Adrenal gland (tissue), 12 donors: ENCODE measurements around the gene MBL2. TPM values are rescaled to one million over a fixed set of nuclear protein-coding genes. Genes with fewer than 3 reads are reported as not detected.

Experiments
- DNase-seq, 7 donors: peaks; one replicate each; pipeline ENCODE4 v3.0.0-alpha.2; 2019 to 2020
- H3K27ac ChIP-seq, 5 donors: fragments of 200-600 bp; sonication (generic) in 4 of 5; 1 replicate in 3 of 5; 2 replicates in 2 of 5; pipeline versions ENCODE4 v1.5.1 to v1.8.0; 2016 to 2020; ENCODE audit warnings: mild to moderate bottlenecking in 1 of 5
- H3K27me3 ChIP-seq: fragments of 200-600 bp; 2 replicates; pipeline ENCODE4 v1.8.0; 2021
- H3K36me3 ChIP-seq, 2 donors: fragments of 200-600 bp; replicated peaks in 1 of 2; 1 replicate in 1 of 2; 2 replicates in 1 of 2; pipeline versions ENCODE4 v1.5.1 to v1.8.0; 2018 to 2022
- H3K4me1 ChIP-seq, 2 donors: fragments of 200-600 bp; replicated peaks in 1 of 2; 1 replicate in 1 of 2; 2 replicates in 1 of 2; pipeline versions ENCODE4 v1.5.1 to v1.8.0; 2018 to 2021
- H3K4me3 ChIP-seq, 4 donors: fragments of 200-600 bp; sonication (generic) in 3 of 4; one replicate each; pipeline ENCODE4 v1.5.1; 2016 to 2018
- H3K9me3 ChIP-seq, 3 donors: fragments of 200-600 bp; sonication (generic) in 1 of 3; replicated peaks in 1 of 3; 1 replicate in 2 of 3; 2 replicates in 1 of 3; pipeline versions ENCODE4 v1.5.1 to v1.8.0; 2016 to 2021
- POLR2A ChIP-seq, 2 donors: fragments of 450-650 bp; IDR thresholded peaks; one replicate each; pipeline ENCODE4 v1.6.1; 2017; ENCODE audit warnings: antibody characterized with exemption in 2 of 2, mild to moderate bottlenecking in 2 of 2, moderate library complexity in 1 of 2
- WGBS, 4 donors: extraction: QIAGEN DNeasy Blood & Tissue Kit in 2 of 4; methylation state at CpG; one replicate each; pipeline versions ENCODE4 v1.1.5 to v1.1.7; 2013 to 2017; 5-methylcytosine and 5-hydroxymethylcytosine counted together
- intact Hi-C, 2 donors: fragments of 100-400 bp; cut with DNase I; formaldehyde crosslinking; loops; one replicate each; pipeline versions ENCODE4 v1.14.1 to v1.15.0; 2022 to 2023
- polyA plus RNA-seq, 3 donors: library from polyadenylated mRNA; stranded (reverse); fragments of 200-250 nt in 2 of 3; fragments of 350-450 nt in 1 of 3; fragmentation: Illumina TruSeq in 1 of 3; extraction: RNeasy Lipid Tissue Mini Kit (QIAGEN cat#74804) in 1 of 3; gene quantifications; one replicate each; pipeline ENCODE4 v1.2.3, GENCODE V29; 2013 to 2014
- total RNA-seq, 9 donors: library from RNA; depleted of rRNA in 4 of 9; stranded (reverse); fragments of >200 nt in 4 of 9; fragments of 120-200 nt in 1 of 9; fragmentation: NEBNext Ultra II Directional in 1 of 9; extraction: Animal tissue kit (Norgen Biotek cat#: 25700) in 1 of 9; gene quantifications; one replicate each; pipeline versions ENCODE4 v1.1.0 to v1.2.4, GENCODE V29; 2013 to 2023
- TF ChIP-seq, protein P1 (sequence below), 6 experiments: fragments of 450-650 bp in 4 of 6; fragments of 200-600 bp in 2 of 6; sonication (generic) in 1 of 6; IDR thresholded peaks; 1 replicate in 5 of 6; 2 replicates in 1 of 6; pipeline versions ENCODE4 v1.5.1 to v1.8.0; 2016 to 2021; ENCODE audit warnings: antibody characterized with exemption in 6 of 6, mild to moderate bottlenecking in 2 of 6, moderate library complexity in 1 of 6
- donor health status: healthy with polysubstance abuse.
- donor health status: Bipolar disorder and iron deficiency.
- donor health status: DM: yes; HTN: yes; CAD: no.
- donor health status: DM: no; HTN: no; CAD: no.
- donor health status: DM: no; HTN: no; CAD: no.
- donor health status: DM: yes; HTN: yes; CAD: no.

Gene MBL2
- total and polyA plus RNA-seq, 12 donors, result 0.04 to 3.7 (median 0.07) TPM; not detected in 8

DNA sequence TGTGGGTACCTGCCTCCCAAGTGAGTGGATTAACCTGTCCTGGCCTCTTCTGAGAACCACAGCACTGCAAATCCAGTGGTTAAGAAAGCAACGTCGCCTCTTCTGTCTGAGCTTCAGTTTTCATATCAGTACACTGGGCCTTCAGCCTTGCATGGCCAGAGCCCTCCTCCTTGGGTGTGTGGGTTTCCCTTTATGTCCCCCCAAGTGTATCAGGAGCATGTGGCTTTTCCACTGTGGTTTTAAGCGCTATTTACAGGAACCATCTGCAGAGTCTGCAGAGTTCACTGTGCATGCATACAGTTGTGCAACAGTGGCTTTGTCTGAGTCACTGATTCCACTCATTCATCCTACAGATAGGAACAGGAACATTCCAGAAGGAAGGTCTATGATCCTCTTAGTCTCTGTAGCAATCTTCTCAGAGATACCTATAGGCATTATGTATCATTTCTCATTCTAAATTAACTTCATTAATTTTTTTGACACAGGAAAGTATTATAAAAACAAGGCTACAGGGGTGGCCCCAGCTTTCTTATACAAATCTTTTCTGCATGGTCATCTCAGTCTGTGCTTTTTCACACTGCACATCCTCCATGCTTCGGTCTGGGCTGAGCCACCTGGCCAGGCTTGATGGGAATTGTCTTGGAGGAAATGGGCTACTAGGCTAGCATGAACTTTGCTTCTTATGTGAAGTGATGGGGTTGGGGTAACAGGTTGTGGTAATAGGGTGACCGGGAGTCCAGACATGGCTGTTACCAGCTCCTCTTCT lies 17.1 kb downstream of the MBL2 start:
- Histone ChIP-seq H3K4me1 (no peaks in the 10 kb centered on the region), H3K27me3 (no peaks in the 10 kb centered on the region), H3K4me3 (no peak overlapping the region), H3K36me3 (no peaks in the 10 kb centered on the region), H3K9me3 (no peaks in the 10 kb centered on the region), H3K27ac (peak overlapping the region in 2 of 5 donors; percentile 12 to 63)
- intact Hi-C loops, result no loop called here
- WGBS, 4 donors, result 64 to 82% (median 77%) methylated on average over 4 to 5 of the region's 5 CpGs
- peak in 6 of 7 donors; percentile 22 to 61 (median 42) for DNase-seq
- TF ChIP-seq, protein P1, sequence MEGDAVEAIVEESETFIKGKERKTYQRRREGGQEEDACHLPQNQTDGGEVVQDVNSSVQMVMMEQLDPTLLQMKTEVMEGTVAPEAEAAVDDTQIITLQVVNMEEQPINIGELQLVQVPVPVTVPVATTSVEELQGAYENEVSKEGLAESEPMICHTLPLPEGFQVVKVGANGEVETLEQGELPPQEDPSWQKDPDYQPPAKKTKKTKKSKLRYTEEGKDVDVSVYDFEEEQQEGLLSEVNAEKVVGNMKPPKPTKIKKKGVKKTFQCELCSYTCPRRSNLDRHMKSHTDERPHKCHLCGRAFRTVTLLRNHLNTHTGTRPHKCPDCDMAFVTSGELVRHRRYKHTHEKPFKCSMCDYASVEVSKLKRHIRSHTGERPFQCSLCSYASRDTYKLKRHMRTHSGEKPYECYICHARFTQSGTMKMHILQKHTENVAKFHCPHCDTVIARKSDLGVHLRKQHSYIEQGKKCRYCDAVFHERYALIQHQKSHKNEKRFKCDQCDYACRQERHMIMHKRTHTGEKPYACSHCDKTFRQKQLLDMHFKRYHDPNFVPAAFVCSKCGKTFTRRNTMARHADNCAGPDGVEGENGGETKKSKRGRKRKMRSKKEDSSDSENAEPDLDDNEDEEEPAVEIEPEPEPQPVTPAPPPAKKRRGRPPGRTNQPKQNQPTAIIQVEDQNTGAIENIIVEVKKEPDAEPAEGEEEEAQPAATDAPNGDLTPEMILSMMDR (IDR thresholded peaks at IDR 0.05), result no peak
- no peak for TF ChIP-seq POLR2A (IDR thresholded peaks at IDR 0.05)

DNA sequence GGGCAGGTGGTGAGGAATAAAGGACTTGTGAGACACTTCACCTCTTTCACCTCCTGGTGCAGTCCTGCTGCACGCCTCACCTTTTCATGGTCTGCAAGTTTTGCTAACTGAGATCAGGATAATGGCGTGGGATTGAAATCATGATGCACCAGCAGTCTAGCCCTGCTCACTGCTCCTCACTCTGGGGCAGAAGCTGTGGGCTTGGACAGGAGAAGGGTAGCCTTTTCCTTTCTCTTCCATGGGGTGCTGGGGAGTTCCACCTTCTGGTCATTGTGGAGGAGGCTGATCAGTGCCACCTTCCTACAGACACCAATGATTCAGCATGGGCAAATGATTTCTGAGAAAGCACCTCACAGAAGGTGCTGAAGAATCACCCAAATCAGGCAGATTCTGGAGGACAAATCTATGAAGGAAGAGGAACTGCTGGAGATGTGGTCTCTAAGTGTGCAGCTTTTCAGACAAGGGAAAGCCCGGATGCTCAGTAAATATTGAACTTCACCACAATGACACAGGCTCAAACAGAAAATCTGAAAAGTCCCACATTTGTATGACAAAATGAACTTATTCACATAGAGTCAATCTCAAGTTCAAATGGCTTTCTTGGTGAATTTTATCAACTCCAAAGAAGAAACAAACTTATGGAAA lies 19.7 kb downstream of the MBL2 start:
- H3K27me3 ChIP-seq, result no peaks in the 10 kb centered on the region
- intact Hi-C loops, result no loop called here

DNA sequence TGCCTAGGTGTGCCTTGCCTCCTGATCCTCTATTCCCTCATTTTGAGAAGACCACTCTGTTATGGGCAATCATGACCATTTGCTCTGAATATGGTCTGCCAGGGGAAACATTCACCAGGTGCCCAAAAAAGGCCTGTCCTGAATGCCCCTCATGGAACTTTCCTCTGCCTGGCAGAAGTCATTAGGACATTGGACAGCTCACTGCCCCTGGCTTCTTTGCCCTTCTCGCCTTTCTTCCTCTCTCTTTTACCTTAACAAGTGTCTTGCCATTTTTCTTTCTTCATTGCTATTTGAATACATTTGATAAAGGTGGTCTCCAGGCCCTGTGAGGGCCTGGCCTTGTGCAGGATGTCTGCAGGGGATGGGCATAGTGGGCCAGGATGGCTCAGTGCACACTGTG lies 20.3 kb downstream of the MBL2 start:
- no peaks in the 10 kb centered on the region for H3K27me3 ChIP-seq
- TF ChIP-seq, protein P1 (IDR thresholded peaks at IDR 0.05), result no peak
- TF ChIP-seq POLR2A (IDR thresholded peaks at IDR 0.05), result no peak
- WGBS, 4 donors, result 71 to 91% (median 78%) methylated on average over 1 of the region's 1 CpG
- H3K4me1 ChIP-seq, result no peaks in the 10 kb centered on the region
- H3K36me3 ChIP-seq, result no peaks in the 10 kb centered on the region
- H3K4me3 ChIP-seq, result no peak overlapping the region
- no peak overlapping the region for H3K27ac ChIP-seq
- intact Hi-C loops, result no loop called here
- no peaks in the 10 kb centered on the region for H3K9me3 ChIP-seq
- DNase-seq, result no peak

More for the DNA sequence above, 19.7 kb downstream of the MBL2 start:
- WGBS, 4 donors, result 74 to 90% (median 83%) methylated on average over 2 to 3 of the region's 3 CpGs
- Histone ChIP-seq H3K36me3 (no peaks in the 10 kb centered on the region), H3K27ac (no peak overlapping the region), H3K4me3 (no peak overlapping the region), H3K4me1 (no peaks in the 10 kb centered on the region), H3K9me3 (no peaks in the 10 kb centered on the region)
- TF ChIP-seq, protein P1 (IDR thresholded peaks at IDR 0.05), result no peak
- no peak for TF ChIP-seq POLR2A (IDR thresholded peaks at IDR 0.05)
- DNase-seq, result no peak

GRCh38 chr10:52751337-52751736 lies 21.2 kb downstream of the MBL2 start:
- no peaks in the 10 kb centered on the region for H3K9me3 ChIP-seq
- no peaks in the 10 kb centered on the region for H3K4me1 ChIP-seq
- no peak for TF ChIP-seq POLR2A (IDR thresholded peaks at IDR 0.05)
- TF ChIP-seq, protein P1 (IDR thresholded peaks at IDR 0.05), result no peak
- no peaks in the 10 kb centered on the region for H3K36me3 ChIP-seq
- H3K27me3 ChIP-seq, result no peaks in the 10 kb centered on the region
- no peak overlapping the region for H3K4me3 ChIP-seq
- H3K27ac ChIP-seq, result no peak overlapping the region
- intact Hi-C loops, result no loop called here
- 65 to 88% (median 84%) methylated on average over 2 of the region's 2 CpGs for WGBS, 4 donors
- no peak for DNase-seq
